ENCODE data around the gene SLC23A1. TPM values are rescaled to one million over a fixed set of nuclear protein-coding genes. Genes with fewer than 3 reads are reported as not detected.

Gene SLC23A1
- total and polyA plus RNA-seq, 9 of the 15 experiments (the other 6 are each of a cell fraction or from before 2014, with no cell fraction given) = 0.03 to 0.20 (median 0.05) TPM; not detected in 5

GRCh38 chr5:139391570-139392323, 8.7 kb upstream of the SLC23A1 start:
- 0 out of 4 replicates have a peak overlapping the region, but pooled peaks of 1 of the 2 experiments have one; percentile 55 for H3K9ac ChIP-seq (ENCODE audit: insufficient read depth in 1 of 2, low read depth in 2 of 2, low read length in 2 of 2)
- FAIRE-seq (no peak), ATAC-seq (no peak), DNase-seq (ENCODE audit: extremely low read depth in 1 of 4, low spot score in 3 of 4) (no peak)
- POLR2A ChIA-PET = interaction anchor here (0.7 kb wide), 1 partner anchor 19 kb away, joined by 3 read pairs; no protein-coding TSS in a partner anchor
- intact Hi-C loops (cut with micrococcal nuclease) (no loop called here), in situ Hi-C loops (cut with MboI) (no loop called here)
- TF ChIP-seq MEF2D (tag; conservative IDR thresholded peaks at IDR 0.05; ENCODE audit: low read depth) = no peak
- TF ChIP-seq FIP1L1 (IDR thresholded peaks at IDR 0.05; ENCODE audit: low read depth, low read length, poor library complexity, severe bottlenecking) = peak; percentile 9
- H2AFZ ChIP-seq (ENCODE audit: low read depth, low read length) = no peak overlapping the region
- H3K4me3 ChIP-seq = no peak overlapping the region
- H3K4me1 ChIP-seq (replicated peaks in 1 of 2; ENCODE audit: control insufficient read depth in 2 of 2, insufficient read depth in 2 of 2, low read length in 2 of 2) = peaks cover under 1 to 24% of the 10 kb centered on the region in 2 experiments; a peak in 3 of 5 replicates
- H3K79me2 ChIP-seq (ENCODE audit: control insufficient read depth, insufficient read depth, low read length) = no peaks in the 10 kb centered on the region
- no peaks in the 10 kb centered on the region for H3K36me3 ChIP-seq (ENCODE audit: control insufficient read depth, insufficient read depth, low read length)
- WGBS (ENCODE audit: insufficient coverage, low coverage, missing lambda C conversion rate) = 79% methylated on average over 28 of the region's 33 CpGs
- no peak overlapping the region for H3K4me2 ChIP-seq (ENCODE audit: insufficient read depth, low read length)
- no peaks in the 10 kb centered on the region for H3K27me3 ChIP-seq (ENCODE audit: control insufficient read depth in 2 of 2, insufficient read depth in 2 of 2, low read length in 2 of 2)
- BruUV-seq (replicated peaks) = no TSS peak
- CTCF ChIA-PET (ENCODE audit: low intra/inter-chr PET ratio) = no interaction called here
- no peaks in the 10 kb centered on the region; the same call in 1 of the 2 replicates for H3K9me3 ChIP-seq (replicated peaks; ENCODE audit: control insufficient read depth, insufficient read depth, low read depth, low read length)
- no peak overlapping the region for H3K27ac ChIP-seq (ENCODE audit: extremely low read depth, low read depth, low read length)
- H4K20me1 ChIP-seq (replicated peaks; ENCODE audit: control insufficient read depth, insufficient read depth, low read length) = no peaks in the 10 kb centered on the region
- no peaks in the 10 kb centered on the region for H3K9me1 ChIP-seq (ENCODE audit: control insufficient read depth, insufficient read depth, low read length)
